HAP-1 (cell line): ENCODE results near the gene MRPS34.
"Not testable (repeated sequence)": the region's sequence is repeated elsewhere in the genome, so short reads cannot be mapped to it uniquely, and the experiment has no call there.

Experiments used
- DNase-seq, 2 experiments: peaks; one replicate each; pipeline ENCODE4 v3.0.0-alpha.2; 2016 to 2020; ENCODE audit warnings: low spot score in 2 of 2
- H3K27me3 ChIP-seq: fragments of 250-450 bp; sonication (Bioruptor Pico); 2 replicates; pipeline ENCODE4 v1.5.1; 2020; ENCODE audit warnings: low read depth, mild to moderate bottlenecking, moderate library complexity
- H3K36me3 ChIP-seq: fragments of 250-450 bp; sonication (Bioruptor Pico); replicated peaks from 2 replicates; pipeline ENCODE4 v1.5.1; 2020; ENCODE audit warnings: mild to moderate bottlenecking
- H3K4me1 ChIP-seq: fragments of 250-450 bp; sonication (Bioruptor Pico); 2 replicates; pipeline ENCODE4 v1.5.1; 2020; ENCODE audit warnings: mild to moderate bottlenecking
- H3K4me3 ChIP-seq: fragments of 250-450 bp; sonication (Bioruptor Pico); 2 replicates; pipeline ENCODE4 v1.5.1; 2020; ENCODE audit warnings: mild to moderate bottlenecking, moderate library complexity
- H3K9me3 ChIP-seq: fragments of 250-450 bp; sonication (Bioruptor Pico); 2 replicates; pipeline ENCODE4 v1.5.1; 2020; ENCODE audit warnings: mild to moderate bottlenecking, moderate library complexity
- in situ Hi-C: fragments of 300-500 bp; cut with MboI; formaldehyde crosslinking; loops from 3 replicates; pipeline ENCODE4 v1.14.3; 2020; ENCODE audit warnings: low sequenced_read_pairs, inconsistent platforms, mixed read lengths

Gene MRPS34

GRCh38 chr16:1734816-1735215 lies 38.1 kb downstream of the MRPS34 start:
- Histone ChIP-seq H3K4me1 (no peaks in the 10 kb centered on the region), H3K27me3 (no peaks in the 10 kb centered on the region), H3K4me3 (no peak overlapping the region), H3K9me3 (no peaks in the 10 kb centered on the region), H3K36me3 (peaks cover 5% of the 10 kb centered on the region)
- no peak for DNase-seq
- in situ Hi-C loops, result no loop called here

- in situ Hi-C loops, result no loop called here
- Histone ChIP-seq H3K27me3 (no peaks in the 10 kb centered on the region), H3K36me3 (peaks cover 8% of the 10 kb centered on the region), H3K9me3 (no peaks in the 10 kb centered on the region), H3K4me3 (no peak overlapping the region), H3K4me1 (no peaks in the 10 kb centered on the region)
- DNase-seq, result no peak
These were observed 38.8 kb downstream of the MRPS34 start for GRCh38 chr16:1734123-1734522.

- H3K9me3 ChIP-seq, DNase-seq, in situ Hi-C loops, H3K27me3 ChIP-seq, H3K4me3 ChIP-seq, H3K4me1 ChIP-seq: not testable (repeated sequence)
- peaks cover 14% of the 10 kb centered on the region for H3K36me3 ChIP-seq
These were observed 40.4 kb downstream of the MRPS34 start for GRCh38 chr16:1732551-1732987.

GRCh38 chr16:1732071-1732470 lies 40.9 kb downstream of the MRPS34 start:
- no peak overlapping the region for H3K4me3 ChIP-seq
- H3K9me3 ChIP-seq, result no peaks in the 10 kb centered on the region
- no peak for DNase-seq
- H3K27me3 ChIP-seq, result no peaks in the 10 kb centered on the region
- peaks cover 15% of the 10 kb centered on the region for H3K36me3 ChIP-seq
- H3K4me1 ChIP-seq, result no peaks in the 10 kb centered on the region
- in situ Hi-C loops, result no loop called here

GRCh38 chr16:1731603-1732002 lies 41.3 kb downstream of the MRPS34 start:
- H3K36me3 ChIP-seq, result peaks cover 17% of the 10 kb centered on the region
- H3K27me3 ChIP-seq, result no peaks in the 10 kb centered on the region
- H3K9me3 ChIP-seq, result no peaks in the 10 kb centered on the region
- DNase-seq, result no peak
- H3K4me3 ChIP-seq, result no peak overlapping the region
- in situ Hi-C loops, result no loop called here
- H3K4me1 ChIP-seq, result no peaks in the 10 kb centered on the region

- DNase-seq, result no peak
- in situ Hi-C loops, result no loop called here
- H3K4me3 ChIP-seq, result no peak overlapping the region
- H3K4me1 ChIP-seq, result no peaks in the 10 kb centered on the region
- H3K9me3 ChIP-seq, result no peaks in the 10 kb centered on the region
- no peaks in the 10 kb centered on the region for H3K27me3 ChIP-seq
- peaks cover 20% of the 10 kb centered on the region for H3K36me3 ChIP-seq
These were observed 41.9 kb downstream of the MRPS34 start for GRCh38 chr16:1731073-1731472.

GRCh38 chr16:1729445-1729844 lies 43.5 kb downstream of the MRPS34 start:
- Histone ChIP-seq H3K27me3 (no peaks in the 10 kb centered on the region), H3K9me3 (no peaks in the 10 kb centered on the region), H3K4me3 (no peak overlapping the region), H3K4me1 (no peaks in the 10 kb centered on the region), H3K36me3 (peaks cover 28% of the 10 kb centered on the region)
- no peak for DNase-seq
- in situ Hi-C loops, result no loop called here

- Histone ChIP-seq H3K4me3 (no peak overlapping the region), H3K9me3 (no peaks in the 10 kb centered on the region), H3K27me3 (no peaks in the 10 kb centered on the region), H3K4me1 (no peaks in the 10 kb centered on the region), H3K36me3 (peaks cover 29% of the 10 kb centered on the region)
- in situ Hi-C loops, result no loop called here
- DNase-seq, result no peak
These were observed 43.9 kb downstream of the MRPS34 start for GRCh38 chr16:1729026-1729425.

GRCh38 chr16:1727651-1728624 lies 45.0 kb downstream of the MRPS34 start:
- in situ Hi-C loops, result no loop called here
- no peak for DNase-seq
- H3K4me3 ChIP-seq, result no peak overlapping the region
- H3K36me3 ChIP-seq, result peaks cover 24% of the 10 kb centered on the region
- H3K4me1 ChIP-seq, result peaks cover 6% of the 10 kb centered on the region; the same call in 1 of the 2 replicates
- H3K9me3 ChIP-seq, result no peaks in the 10 kb centered on the region
- H3K27me3 ChIP-seq, result no peaks in the 10 kb centered on the region

- peaks cover 6% of the 10 kb centered on the region; the same call in 1 of the 2 replicates for H3K4me1 ChIP-seq
- no peak for DNase-seq
- peaks cover 24% of the 10 kb centered on the region for H3K36me3 ChIP-seq
- no peak overlapping the region for H3K4me3 ChIP-seq
- no peaks in the 10 kb centered on the region for H3K27me3 ChIP-seq
- in situ Hi-C loops, result no loop called here
- no peaks in the 10 kb centered on the region for H3K9me3 ChIP-seq
These were observed 46.1 kb downstream of the MRPS34 start for GRCh38 chr16:1726661-1727502.

GRCh38 chr16:1724491-1724890 lies 48.4 kb downstream of the MRPS34 start:
- Histone ChIP-seq H3K36me3 (peaks cover 24% of the 10 kb centered on the region), H3K4me3 (no peak overlapping the region), H3K27me3 (no peaks in the 10 kb centered on the region), H3K4me1 (peaks cover 6% of the 10 kb centered on the region; the same call in 1 of the 2 replicates), H3K9me3 (no peaks in the 10 kb centered on the region)
- in situ Hi-C loops, result no loop called here
- DNase-seq, result no peak

- H3K36me3 ChIP-seq, result peaks cover 18% of the 10 kb centered on the region
- no peak overlapping the region for H3K4me3 ChIP-seq
- peaks cover 6% of the 10 kb centered on the region; the same call in 1 of the 2 replicates for H3K4me1 ChIP-seq
- in situ Hi-C loops, result no loop called here
- peak; percentile 34 to 71 for DNase-seq
- H3K9me3 ChIP-seq, result no peaks in the 10 kb centered on the region
- H3K27me3 ChIP-seq, result no peaks in the 10 kb centered on the region
These were observed 49.3 kb downstream of the MRPS34 start for GRCh38 chr16:1723450-1724147.
